ENCODE data around the gene TM4SF4. TPM values are rescaled to one million over a fixed set of nuclear protein-coding genes. Genes with fewer than 3 reads are reported as not detected.

TM4SF4 gene
- total and polyA plus RNA-seq, 2 donors (not counting 1 experiment from before 2014, with no cell fraction given) = not detected

DNA sequence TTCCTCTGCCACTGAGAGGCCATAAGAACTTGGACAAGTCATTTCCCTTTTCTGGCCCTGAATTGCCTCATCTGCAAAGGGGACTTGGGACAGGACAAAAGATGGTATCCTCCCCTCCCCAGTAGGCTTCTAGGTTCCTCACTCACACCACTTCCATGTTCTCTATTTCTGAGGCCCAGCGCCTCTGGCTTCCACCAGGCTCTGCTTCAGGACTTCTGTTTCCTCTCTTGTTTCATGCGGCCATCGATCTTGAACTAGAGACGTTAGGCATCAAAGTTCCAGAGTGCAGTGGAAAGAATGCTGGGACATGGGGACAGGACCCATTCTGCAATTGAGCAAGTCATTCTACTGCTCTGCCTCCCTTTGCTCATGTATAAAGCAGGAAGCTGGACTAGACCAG, 1.7 kb downstream of the TM4SF4 start:
- no peaks in the 10 kb centered on the region for H3K27me3 ChIP-seq (replicated peaks in 1 of 4; ENCODE audit: control extremely low read depth in 1 of 4, control insufficient read depth in 3 of 4, insufficient read depth in 4 of 4, low read length in 3 of 4)
- H3K36me3 ChIP-seq (replicated peaks in 1 of 2; ENCODE audit: control extremely low read depth in 1 of 2, control insufficient read depth in 1 of 2, extremely low read depth in 1 of 2, insufficient read depth in 2 of 2, low read length in 1 of 2) = no peaks in the 10 kb centered on the region
- no peak overlapping the region for H3K27ac ChIP-seq (ENCODE audit: low read length in 2 of 2)
- H3K4me3 ChIP-seq (ENCODE audit: control extremely low read depth in 1 of 5, extremely low read depth in 1 of 5, insufficient read depth in 1 of 5, low read depth in 2 of 5, low read length in 4 of 5) = no peak overlapping the region
- ATAC-seq (ENCODE audit: low read depth) (no peak), DNase-seq (no peak)
- H2AFZ ChIP-seq (ENCODE audit: insufficient read depth, low read depth, low read length, poor library complexity, severe bottlenecking) = no peak overlapping the region
- no peaks in the 10 kb centered on the region for H4K20me1 ChIP-seq (ENCODE audit: control insufficient read depth, insufficient read depth, low read length, poor library complexity, severe bottlenecking)
- intact Hi-C loops (cut with micrococcal nuclease) = no loop called here
- H3K9me3 ChIP-seq (ENCODE audit: control extremely low read depth in 1 of 3, control insufficient read depth in 2 of 3, insufficient read depth in 1 of 3, low read length in 2 of 3) = no peaks in the 10 kb centered on the region
- peaks cover 4% of the 10 kb centered on the region for H3K27me3 Mint-ChIP-seq
- H3K9ac ChIP-seq (ENCODE audit: low read length) = no peak overlapping the region
- H3K4me1 ChIP-seq (ENCODE audit: control insufficient read depth in 2 of 2, insufficient read depth in 2 of 2, low read length in 2 of 2) = no peaks in the 10 kb centered on the region
- ChIA-PET POLR2A (no interaction called here), CTCF (interaction anchor here (0.9 kb wide), 1 partner anchor 10 kb away, joined by 3 read pairs; no protein-coding TSS in a partner anchor)
- no peaks in the 10 kb centered on the region for H3K79me2 ChIP-seq (ENCODE audit: control insufficient read depth, insufficient read depth, low read length)
- H3K4me2 ChIP-seq (replicated peaks; ENCODE audit: low read depth, low read length, poor library complexity, severe bottlenecking) = no peak overlapping the region
- no peaks in the 10 kb centered on the region for H3K4me1 Mint-ChIP-seq
- H3K9me3 Mint-ChIP-seq (ENCODE audit: insufficient read depth) = no peaks in the 10 kb centered on the region
- no peak overlapping the region for H3K4me3 Mint-ChIP-seq
- 90% methylated on average over 3 of the region's 4 CpGs for WGBS (ENCODE audit: insufficient coverage)
- no peak overlapping the region for H3K27ac Mint-ChIP-seq
- TF ChIP-seq, protein P1, sequence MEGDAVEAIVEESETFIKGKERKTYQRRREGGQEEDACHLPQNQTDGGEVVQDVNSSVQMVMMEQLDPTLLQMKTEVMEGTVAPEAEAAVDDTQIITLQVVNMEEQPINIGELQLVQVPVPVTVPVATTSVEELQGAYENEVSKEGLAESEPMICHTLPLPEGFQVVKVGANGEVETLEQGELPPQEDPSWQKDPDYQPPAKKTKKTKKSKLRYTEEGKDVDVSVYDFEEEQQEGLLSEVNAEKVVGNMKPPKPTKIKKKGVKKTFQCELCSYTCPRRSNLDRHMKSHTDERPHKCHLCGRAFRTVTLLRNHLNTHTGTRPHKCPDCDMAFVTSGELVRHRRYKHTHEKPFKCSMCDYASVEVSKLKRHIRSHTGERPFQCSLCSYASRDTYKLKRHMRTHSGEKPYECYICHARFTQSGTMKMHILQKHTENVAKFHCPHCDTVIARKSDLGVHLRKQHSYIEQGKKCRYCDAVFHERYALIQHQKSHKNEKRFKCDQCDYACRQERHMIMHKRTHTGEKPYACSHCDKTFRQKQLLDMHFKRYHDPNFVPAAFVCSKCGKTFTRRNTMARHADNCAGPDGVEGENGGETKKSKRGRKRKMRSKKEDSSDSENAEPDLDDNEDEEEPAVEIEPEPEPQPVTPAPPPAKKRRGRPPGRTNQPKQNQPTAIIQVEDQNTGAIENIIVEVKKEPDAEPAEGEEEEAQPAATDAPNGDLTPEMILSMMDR (IDR thresholded peaks at IDR 0.05) = no peak
- no peak for TF ChIP-seq EZH2 (IDR thresholded peaks at IDR 0.05; ENCODE audit: borderline replicate concordance, insufficient read depth, low read depth, low read length, poor library complexity, severe bottlenecking)

DNA sequence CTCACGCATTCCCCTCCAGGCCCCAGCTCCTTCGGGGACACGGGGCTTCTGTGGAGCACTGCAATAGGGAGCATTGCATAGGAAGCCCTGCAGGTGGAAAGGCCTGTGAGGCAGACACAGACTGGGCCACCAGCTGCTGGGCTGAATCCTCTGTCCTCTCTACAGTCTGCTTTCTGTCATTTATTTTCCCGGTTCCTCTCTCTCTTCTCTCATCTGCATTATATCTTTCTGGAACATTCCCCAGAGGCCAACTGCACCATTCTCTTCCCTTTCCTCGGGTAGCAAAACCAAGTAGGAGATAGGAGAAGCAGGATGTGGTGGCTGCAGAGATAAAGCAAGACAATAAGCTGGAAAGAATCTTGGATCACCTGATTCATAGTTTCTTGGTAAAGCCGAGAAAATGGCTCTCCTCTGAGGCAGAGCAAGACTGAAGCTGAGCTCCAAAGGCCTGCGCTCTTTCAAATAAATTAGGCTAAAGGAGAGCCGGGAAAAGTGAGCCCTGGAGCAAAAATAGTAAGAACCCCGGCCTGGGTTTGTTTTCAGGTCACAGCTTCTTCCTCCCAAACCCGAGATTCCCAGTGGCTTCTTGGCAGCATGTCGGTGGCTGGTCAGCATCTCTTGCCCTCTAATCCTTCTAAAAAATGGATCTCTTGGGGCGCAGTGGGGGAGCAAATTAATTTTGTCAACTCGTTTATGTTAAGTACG, 5.3 kb downstream of the TM4SF4 start:
- no peak overlapping the region for H3K4me3 ChIP-seq (ENCODE audit: control extremely low read depth in 1 of 5, extremely low read depth in 1 of 5, insufficient read depth in 1 of 5, low read depth in 2 of 5, low read length in 4 of 5)
- intact Hi-C loops (cut with micrococcal nuclease) = loop anchor here (10.0 kb wide), 1 partner anchor 355 kb away; the partner anchor contains the start of gene HPS3
- Mint-ChIP-seq H3K9me3 (ENCODE audit: insufficient read depth) (no peaks in the 10 kb centered on the region), H3K4me3 (no peak overlapping the region), H3K27me3 (peaks cover 4% of the 10 kb centered on the region), H3K4me1 (no peaks in the 10 kb centered on the region), H3K27ac (no peak overlapping the region)
- TF ChIP-seq EZH2 (IDR thresholded peaks at IDR 0.05; ENCODE audit: borderline replicate concordance, insufficient read depth, low read depth, low read length, poor library complexity, severe bottlenecking) = no peak
- TF ChIP-seq, protein P1 (IDR thresholded peaks at IDR 0.05) = no peak
- H2AFZ ChIP-seq (ENCODE audit: insufficient read depth, low read depth, low read length, poor library complexity, severe bottlenecking) = no peak overlapping the region
- ATAC-seq (ENCODE audit: low read depth) (no peak), DNase-seq (no peak)
- no peak overlapping the region for H3K27ac ChIP-seq (ENCODE audit: low read length in 2 of 2)
- CTCF ChIA-PET = no interaction called here
- no peaks in the 10 kb centered on the region for H4K20me1 ChIP-seq (ENCODE audit: control insufficient read depth, insufficient read depth, low read length, poor library complexity, severe bottlenecking)
- H3K9me3 ChIP-seq (ENCODE audit: control extremely low read depth in 1 of 3, control insufficient read depth in 2 of 3, insufficient read depth in 1 of 3, low read length in 2 of 3) = no peaks in the 10 kb centered on the region
- no peaks in the 10 kb centered on the region for H3K79me2 ChIP-seq (ENCODE audit: control insufficient read depth, insufficient read depth, low read length)
- no peak overlapping the region for H3K4me2 ChIP-seq (replicated peaks; ENCODE audit: low read depth, low read length, poor library complexity, severe bottlenecking)
- no peaks in the 10 kb centered on the region for H3K36me3 ChIP-seq (replicated peaks in 1 of 2; ENCODE audit: control extremely low read depth in 1 of 2, control insufficient read depth in 1 of 2, extremely low read depth in 1 of 2, insufficient read depth in 2 of 2, low read length in 1 of 2)
- H3K9ac ChIP-seq (ENCODE audit: low read length) = no peak overlapping the region
- POLR2A ChIA-PET = no interaction called here
- H3K4me1 ChIP-seq (ENCODE audit: control insufficient read depth in 2 of 2, insufficient read depth in 2 of 2, low read length in 2 of 2) = no peaks in the 10 kb centered on the region
- no peaks in the 10 kb centered on the region for H3K27me3 ChIP-seq (replicated peaks in 1 of 4; ENCODE audit: control extremely low read depth in 1 of 4, control insufficient read depth in 3 of 4, insufficient read depth in 4 of 4, low read length in 3 of 4)
- WGBS (ENCODE audit: insufficient coverage) = 97% methylated on average over 8 of the region's 14 CpGs

Measured in B cell (primary cell).